NCI-H2227 treated with DMSO at 0.1 percent for 48 hours (cell line): ENCODE data around the gene HIBCH.
"Not testable (repeated sequence)": the region's sequence is repeated elsewhere in the genome, so short reads cannot be mapped to it uniquely, and the experiment has no call there.

Experiments
- DNase-seq: peaks from one replicate; lab custom pipeline; 2025; lab: John Stamatoyannopoulos, UW

HIBCH gene

DNA sequence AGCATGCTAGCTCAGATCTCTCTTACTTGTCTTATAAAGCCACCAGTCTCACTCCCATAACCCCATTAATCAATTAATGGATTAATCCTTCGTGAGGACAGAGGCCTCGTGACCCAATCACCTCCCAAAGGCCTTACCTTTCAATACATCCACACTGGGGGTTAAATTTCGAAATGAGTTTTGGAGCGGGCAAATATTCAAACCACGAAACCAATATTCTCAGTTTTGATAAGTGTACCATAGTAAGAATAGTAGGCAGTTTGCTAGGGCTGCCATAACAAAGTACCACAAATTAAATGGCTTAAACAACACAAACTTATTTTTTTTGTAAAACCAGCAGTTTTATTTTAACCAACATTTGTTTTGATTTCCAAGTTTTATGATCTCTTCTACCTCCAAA is 15.2 kb downstream of the HIBCH start:
- DNase-seq, result no peak

DNA sequence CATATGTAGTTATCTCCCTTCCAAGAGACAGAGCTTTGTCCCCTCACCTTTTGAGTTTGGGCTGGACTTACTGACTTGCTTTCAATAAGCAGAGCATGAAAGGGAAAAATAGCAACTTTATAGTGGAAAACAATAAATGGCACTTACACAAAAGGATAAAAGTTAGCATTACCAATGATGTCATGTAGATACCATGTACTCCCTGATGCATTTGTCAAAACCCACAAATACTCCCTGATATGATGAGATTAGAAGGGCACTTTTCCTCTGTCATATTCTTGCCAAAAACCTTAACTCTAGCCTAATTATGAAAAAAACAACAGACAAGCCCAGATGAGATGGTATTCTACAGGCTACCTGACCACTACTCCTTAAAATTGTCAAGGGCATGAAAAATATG is 16.0 kb downstream of the HIBCH start:
- no peak for DNase-seq

DNA sequence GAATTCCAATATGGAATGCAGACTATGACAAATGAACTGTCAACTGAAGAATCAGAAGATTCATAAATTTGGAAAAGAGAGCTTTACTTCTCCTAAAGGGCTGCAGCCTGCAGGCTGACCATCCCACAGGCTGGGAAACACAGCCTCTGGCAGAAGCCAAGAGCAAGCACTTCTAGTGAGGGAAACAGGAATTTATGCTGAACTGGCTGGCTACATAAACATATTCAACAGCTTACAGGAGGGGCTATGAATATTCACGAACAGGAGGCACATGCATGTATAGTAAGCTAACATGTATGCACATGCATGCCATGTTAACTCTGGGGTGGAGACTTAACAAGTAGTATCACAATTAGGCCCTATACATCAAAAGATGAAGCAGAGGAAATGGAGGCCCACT is 17.6 kb downstream of the HIBCH start:
- no peak for DNase-seq

- no peak for DNase-seq
These were observed 18.6 kb downstream of the HIBCH start for GRCh38 chr2:190301032-190301431.

GRCh38 chr2:190297880-190298279 is 21.7 kb downstream of the HIBCH start:
- DNase-seq, result not testable (repeated sequence)

DNA sequence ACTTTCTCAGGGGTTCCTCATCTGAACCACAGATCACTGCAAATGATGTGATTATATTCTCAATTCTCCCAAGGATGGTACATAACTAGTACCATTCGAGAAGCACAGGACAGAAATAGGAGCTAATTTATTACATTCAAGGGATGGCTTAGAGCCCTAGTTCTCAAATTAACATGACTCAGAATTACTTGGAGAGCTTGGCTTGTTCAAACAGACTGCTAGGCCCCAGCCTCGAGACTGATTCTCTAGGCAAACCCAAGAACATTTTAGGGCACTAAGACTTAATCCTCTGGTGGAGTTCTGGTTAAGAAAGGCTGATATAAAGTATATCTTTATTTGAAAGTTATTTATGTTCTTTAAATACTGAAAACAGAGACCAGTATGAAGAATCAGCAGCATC is 35.8 kb downstream of the HIBCH start:
- no peak for DNase-seq

DNA sequence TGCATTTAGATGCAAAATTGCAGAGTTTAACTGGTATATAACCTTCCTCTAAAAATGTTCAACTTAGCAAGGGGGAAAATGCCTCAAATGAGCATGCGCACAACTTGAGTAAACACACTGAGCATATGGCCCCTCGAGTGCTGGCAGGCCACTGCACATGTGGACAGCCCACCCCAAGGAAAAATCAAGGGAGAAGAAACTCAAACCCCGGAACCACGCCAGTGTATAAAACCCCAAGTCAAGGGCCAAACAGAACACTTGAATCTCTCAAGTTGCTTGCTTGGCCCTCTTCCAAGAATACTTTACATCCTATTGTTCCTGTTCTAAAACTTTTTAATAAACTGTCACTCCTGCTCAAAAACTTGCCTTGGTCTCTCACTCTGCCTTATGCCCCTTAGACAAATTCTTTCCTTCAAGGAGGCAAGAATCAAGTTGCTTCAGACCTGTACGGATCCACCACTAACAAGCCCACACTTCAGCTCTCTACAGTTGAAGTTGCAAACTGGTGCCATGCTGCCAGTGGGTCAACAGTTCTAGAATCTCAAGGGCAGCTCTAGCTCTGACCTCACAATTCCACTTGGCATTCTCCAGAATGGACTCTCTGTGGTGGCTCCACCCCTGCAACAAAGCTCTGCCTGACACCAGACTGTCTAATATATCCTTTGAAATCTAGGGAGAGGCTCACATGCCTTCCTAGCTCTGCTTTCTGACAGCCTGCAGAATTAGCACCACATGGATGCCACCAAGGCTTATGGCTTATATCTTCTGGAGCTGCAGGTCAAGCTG is 38.9 kb downstream of the HIBCH start:
- no peak for DNase-seq

DNA sequence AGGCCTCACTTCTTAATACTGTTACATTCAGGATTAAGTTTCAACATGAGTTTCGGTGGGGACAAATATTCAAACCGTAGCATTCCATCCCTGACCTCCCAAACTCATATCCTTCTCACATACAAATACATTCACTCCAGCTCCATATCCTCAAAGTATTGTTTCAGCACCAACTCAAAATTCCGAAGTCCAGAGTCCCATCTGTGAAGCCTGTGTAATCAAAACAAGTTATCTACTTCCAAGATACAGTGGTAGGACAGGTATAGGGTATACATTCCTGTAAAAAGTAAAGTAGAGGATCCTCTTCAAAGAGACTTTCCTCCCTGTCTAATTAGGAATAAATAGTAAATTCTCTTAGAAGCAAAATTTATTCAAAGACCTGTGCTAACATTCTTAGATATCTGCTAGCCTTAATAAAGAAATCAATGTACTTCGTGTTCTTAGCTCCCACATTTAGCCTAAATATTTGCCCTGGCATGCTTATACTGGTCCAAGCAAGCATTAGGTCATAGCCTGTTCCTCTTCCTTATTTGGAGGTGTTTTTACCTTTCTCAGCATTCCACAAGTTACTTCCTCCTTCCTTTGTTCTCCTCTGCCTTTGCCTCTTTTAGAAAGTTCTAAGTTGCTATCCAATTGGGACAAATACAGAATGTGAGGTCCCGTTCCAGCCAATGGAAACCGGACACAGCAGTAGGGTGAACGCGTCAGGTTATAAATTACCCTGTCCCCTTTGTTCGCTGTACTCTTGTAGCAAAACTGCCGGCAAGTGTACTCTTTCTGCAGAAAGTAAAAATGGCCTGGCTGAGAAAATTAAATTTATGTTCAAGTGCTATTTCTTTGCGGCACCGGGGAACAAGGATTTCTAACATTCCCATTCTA is 40.1 kb downstream of the HIBCH start:
- not testable (repeated sequence) for DNase-seq

- peak; percentile 13 for DNase-seq
These were observed 42.2 kb downstream of the HIBCH start for GRCh38 chr2:190277234-190278112.

- no peak for DNase-seq
These were observed 47.2 kb downstream of the HIBCH start for GRCh38 chr2:190272457-190272842.

DNA sequence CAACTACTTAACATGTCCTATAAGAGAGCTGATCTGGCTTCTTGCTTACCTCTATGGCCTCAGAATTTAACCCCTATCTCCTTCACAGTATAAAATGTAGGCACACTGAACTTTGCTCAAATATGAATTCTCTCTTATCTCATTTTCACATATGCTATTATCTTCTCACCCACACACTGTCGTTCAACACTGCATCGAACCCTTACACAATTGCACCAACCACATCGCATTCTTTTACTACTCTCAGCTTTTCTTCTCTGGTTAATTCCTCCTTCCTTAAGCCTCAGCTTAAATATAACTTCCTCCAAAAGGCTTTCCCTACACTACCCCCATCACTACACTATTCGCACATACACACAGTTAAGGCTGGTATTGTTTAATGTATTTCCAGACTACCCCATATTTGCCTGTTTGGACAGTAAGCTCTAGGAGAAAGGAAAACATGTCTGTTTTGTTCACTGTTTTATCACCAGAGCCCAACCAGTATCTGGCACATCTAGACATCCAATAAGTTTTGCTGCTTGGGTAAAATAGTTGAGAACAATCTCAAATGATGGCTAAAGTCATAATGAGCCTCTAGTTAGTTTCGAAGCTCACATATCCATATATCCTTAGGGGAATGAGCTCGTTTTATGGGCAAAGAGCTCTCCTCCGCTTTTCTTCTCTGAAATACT is 47.7 kb downstream of the HIBCH start:
- no peak for DNase-seq

DNA sequence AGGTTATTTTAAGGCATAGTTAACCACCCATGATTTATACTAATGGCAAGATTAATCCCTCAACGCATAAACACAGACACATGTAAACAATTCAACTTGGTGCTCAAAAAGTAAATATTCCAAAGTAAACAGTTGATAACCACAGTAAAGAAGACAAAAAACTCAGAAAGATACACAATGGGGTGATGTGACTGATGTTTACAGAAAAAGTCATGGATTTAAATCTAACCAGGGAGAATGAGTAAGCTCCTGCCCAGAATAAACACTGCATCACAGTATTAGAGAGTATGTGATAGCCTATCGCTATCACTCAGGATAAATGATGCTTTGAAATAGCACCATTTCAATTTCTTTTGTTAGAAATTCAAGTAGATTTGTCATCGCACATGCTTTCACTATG is 49.3 kb downstream of the HIBCH start:
- no peak for DNase-seq

- not testable (repeated sequence) for DNase-seq
These were observed 49.9 kb downstream of the HIBCH start for GRCh38 chr2:190269699-190270098.

GRCh38 chr2:190267302-190267701 is 52.3 kb downstream of the HIBCH start:
- DNase-seq, result no peak

GRCh38 chr2:190266314-190266713 is 53.3 kb downstream of the HIBCH start:
- DNase-seq, result no peak

DNA sequence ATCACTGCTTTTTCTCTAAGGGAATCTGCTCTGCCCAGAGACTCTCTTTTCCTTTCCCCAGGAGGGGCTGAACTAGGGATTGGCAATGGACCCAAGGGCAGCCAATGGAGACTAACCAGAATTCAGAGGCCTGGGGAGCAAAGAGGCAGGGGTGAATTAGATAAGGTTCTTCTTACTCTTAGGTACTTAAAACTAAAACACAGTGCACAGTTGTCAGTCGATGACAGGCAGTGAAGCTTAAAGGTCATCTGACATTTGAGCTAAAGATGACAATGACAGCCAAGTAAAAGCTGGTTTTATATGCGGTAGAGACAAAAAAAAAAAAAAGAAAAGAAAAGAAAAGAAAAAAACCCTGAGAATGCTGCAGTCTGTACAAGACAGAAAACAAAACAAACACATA is 57.8 kb downstream of the HIBCH start:
- no peak for DNase-seq

DNA sequence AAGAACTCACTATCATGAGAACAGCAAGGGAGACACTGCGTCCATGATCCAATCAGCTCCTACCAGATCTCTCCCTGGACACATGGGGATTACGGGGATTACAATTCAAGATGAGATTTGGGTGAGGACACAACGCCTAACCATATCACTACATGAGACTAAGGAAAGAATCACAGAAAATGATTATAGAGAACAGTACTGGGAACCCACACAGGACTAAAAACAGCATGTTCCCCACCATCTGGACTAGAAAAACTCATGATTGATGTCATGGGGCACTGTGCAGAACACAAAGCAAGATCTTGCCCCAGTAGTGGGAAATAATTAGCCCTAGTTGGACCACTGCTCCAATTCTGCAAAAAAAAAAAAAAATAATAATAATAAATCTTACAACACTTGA is 63.5 kb downstream of the HIBCH start:
- no peak for DNase-seq

DNA sequence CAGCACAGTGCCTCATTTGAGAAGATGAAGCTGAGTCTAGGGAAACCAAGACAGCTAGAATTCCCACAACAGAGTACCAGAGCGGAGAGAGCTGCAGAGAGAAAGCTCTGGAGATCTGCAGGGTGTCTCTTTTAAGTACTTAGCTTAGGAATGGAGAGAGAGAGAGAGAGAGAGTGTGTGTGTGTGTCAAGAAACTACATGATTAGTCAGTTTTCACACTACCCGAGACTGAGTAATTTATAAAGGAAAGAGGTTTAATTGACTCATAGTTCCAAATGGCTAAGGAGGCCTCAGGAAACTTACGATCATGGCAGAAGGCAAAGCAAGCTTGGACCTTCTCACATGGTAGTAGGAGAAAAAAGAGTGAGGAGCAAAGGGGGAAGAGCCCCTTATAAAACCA is 64.0 kb downstream of the HIBCH start:
- no peak for DNase-seq

GRCh38 chr2:190254063-190254850 is 65.4 kb downstream of the HIBCH start:
- no peak for DNase-seq

- no peak for DNase-seq
These were observed 69.2 kb downstream of the HIBCH start for GRCh38 chr2:190250421-190250820.

- no peak for DNase-seq
These were observed 84.0 kb downstream of the HIBCH start for GRCh38 chr2:190235551-190236075.
